ENCODE data around the gene TNFAIP2.

GRCh38 chr14:103103461-103104388 lies 19.5 kb upstream of the TNFAIP2 start:
- peak; percentile 90 for TF ChIP-seq EZH2 (IDR thresholded peaks at IDR 0.05; ENCODE audit: borderline replicate concordance, low read length)
- no peak for TF ChIP-seq CTCF (conservative IDR thresholded peaks at IDR 0.05 in 1 of 2, IDR thresholded peaks at IDR 0.05 in 1 of 2; ENCODE audit: extremely low read depth in 1 of 2, insufficient read depth in 1 of 2, low read depth in 1 of 2, low read length in 2 of 2)
